BE2C (cell line): ENCODE data around the gene ZNF423.
"Not testable (repeated sequence)": the region's sequence is repeated elsewhere in the genome, so short reads cannot be mapped to it uniquely, and the experiment has no call there.

Source experiments
- DNase-seq: peaks from one replicate; pipeline ENCODE4 v3.0.0-alpha.2; 2020
- H3K27me3 ChIP-seq: fragments of 250-450 bp; sonication (Bioruptor Pico); 2 replicates; pipeline ENCODE4 v1.5.1; 2020; ENCODE audit warnings: mild to moderate bottlenecking
- H3K36me3 ChIP-seq: fragments of 250-450 bp; sonication (Bioruptor Pico); 2 replicates; pipeline ENCODE4 v1.5.1; 2020; ENCODE audit warnings: mild to moderate bottlenecking
- H3K4me1 ChIP-seq: fragments of 250-450 bp; sonication (Bioruptor Pico); 2 replicates; pipeline ENCODE4 v1.5.1; 2020
- H3K4me3 ChIP-seq: 2 replicates; pipeline ENCODE4 v1.5.1; 2011; ENCODE audit warnings: low read depth, low read length
- H3K9me3 ChIP-seq: fragments of 250-450 bp; sonication (Bioruptor Pico); 2 replicates; pipeline ENCODE4 v1.5.1; 2020
- TF ChIP-seq, protein P1 (sequence below): IDR thresholded peaks from 2 replicates; pipeline ENCODE4 v1.5.1; 2012; ENCODE audit warnings: mild to moderate bottlenecking, low read depth, low read length

ZNF423 gene

DNA sequence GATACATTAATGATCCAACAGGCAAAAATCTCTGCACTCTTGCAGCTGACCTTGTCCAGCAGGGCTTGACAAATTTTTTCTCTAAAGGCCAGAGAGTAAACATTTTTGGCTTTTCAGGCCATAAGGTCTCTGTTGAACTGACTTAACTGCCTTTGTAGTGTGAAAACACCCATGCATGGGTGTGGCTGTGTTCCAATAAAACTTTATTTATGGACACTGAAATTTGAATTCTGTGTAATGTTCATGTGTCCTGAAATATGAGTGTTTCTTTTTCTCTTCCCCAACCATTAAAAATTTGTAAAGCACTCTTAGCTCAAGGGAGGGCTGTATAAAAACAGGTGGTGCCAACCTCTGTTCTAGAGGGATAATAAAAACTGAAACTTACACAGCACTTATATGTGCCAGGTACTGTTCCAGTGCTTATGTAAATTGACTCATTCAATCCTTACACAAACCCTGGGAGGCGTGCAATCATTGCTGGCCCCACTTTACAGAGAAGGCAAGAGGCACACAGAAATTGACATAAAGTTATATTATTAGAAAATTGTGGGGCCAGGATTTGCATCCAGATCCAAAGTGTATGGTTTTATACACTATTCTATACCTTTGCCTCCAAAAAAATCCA lies 18.8 kb upstream of the ZNF423 start:
- no peaks in the 10 kb centered on the region for H3K36me3 ChIP-seq
- no peaks in the 10 kb centered on the region for H3K27me3 ChIP-seq
- H3K4me3 ChIP-seq, result no peak overlapping the region
- no peak for DNase-seq
- H3K9me3 ChIP-seq, result no peaks in the 10 kb centered on the region
- TF ChIP-seq, protein P1, sequence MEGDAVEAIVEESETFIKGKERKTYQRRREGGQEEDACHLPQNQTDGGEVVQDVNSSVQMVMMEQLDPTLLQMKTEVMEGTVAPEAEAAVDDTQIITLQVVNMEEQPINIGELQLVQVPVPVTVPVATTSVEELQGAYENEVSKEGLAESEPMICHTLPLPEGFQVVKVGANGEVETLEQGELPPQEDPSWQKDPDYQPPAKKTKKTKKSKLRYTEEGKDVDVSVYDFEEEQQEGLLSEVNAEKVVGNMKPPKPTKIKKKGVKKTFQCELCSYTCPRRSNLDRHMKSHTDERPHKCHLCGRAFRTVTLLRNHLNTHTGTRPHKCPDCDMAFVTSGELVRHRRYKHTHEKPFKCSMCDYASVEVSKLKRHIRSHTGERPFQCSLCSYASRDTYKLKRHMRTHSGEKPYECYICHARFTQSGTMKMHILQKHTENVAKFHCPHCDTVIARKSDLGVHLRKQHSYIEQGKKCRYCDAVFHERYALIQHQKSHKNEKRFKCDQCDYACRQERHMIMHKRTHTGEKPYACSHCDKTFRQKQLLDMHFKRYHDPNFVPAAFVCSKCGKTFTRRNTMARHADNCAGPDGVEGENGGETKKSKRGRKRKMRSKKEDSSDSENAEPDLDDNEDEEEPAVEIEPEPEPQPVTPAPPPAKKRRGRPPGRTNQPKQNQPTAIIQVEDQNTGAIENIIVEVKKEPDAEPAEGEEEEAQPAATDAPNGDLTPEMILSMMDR, result no peak
- no peaks in the 10 kb centered on the region for H3K4me1 ChIP-seq

DNA sequence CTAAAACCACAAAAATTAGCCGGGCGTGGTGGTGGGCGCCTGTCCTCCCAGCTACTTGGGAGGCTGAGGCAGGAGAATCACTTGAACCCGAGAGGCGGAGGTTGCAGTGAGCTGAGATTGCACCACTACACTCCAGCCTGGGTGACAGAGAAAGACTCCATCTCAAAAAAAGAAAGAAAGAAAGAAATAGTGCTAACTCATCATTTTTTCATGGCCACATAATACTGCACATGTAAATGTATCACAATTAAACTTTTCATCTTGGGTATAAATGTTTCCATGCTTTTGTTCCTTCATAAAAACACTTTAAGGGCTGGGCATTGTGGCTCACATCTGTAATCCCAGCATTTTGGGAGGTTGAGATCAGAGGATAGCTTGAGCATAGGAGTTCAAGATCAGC lies 15.9 kb upstream of the ZNF423 start:
- not testable (repeated sequence) for H3K9me3 ChIP-seq, H3K4me1 ChIP-seq, DNase-seq, H3K4me3 ChIP-seq, H3K27me3 ChIP-seq, H3K36me3 ChIP-seq

DNA sequence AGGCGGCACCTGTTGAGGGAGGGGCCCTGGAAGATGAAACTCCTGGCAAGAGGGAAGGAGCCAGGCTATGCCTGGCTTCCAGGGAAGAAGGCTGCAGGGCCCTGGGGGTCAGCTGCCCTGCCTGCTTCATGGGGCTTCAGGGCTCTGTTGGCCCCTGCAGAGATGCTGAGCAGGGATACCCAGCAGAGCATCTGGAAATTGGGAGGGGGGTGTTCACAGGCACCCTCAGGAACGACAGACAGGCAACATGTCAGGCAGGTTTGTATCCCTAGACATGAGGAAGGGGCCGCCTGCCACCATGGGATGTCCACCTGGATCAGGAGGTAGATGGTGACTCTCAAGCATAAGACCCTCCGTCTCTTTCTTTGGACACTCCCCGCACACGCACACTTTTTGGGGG lies 13.8 kb upstream of the ZNF423 start:
- Histone ChIP-seq H3K4me3 (no peak overlapping the region), H3K9me3 (no peaks in the 10 kb centered on the region), H3K36me3 (no peaks in the 10 kb centered on the region), H3K4me1 (no peaks in the 10 kb centered on the region), H3K27me3 (no peaks in the 10 kb centered on the region)
- DNase-seq, result no peak
- TF ChIP-seq, protein P1, result no peak

DNA sequence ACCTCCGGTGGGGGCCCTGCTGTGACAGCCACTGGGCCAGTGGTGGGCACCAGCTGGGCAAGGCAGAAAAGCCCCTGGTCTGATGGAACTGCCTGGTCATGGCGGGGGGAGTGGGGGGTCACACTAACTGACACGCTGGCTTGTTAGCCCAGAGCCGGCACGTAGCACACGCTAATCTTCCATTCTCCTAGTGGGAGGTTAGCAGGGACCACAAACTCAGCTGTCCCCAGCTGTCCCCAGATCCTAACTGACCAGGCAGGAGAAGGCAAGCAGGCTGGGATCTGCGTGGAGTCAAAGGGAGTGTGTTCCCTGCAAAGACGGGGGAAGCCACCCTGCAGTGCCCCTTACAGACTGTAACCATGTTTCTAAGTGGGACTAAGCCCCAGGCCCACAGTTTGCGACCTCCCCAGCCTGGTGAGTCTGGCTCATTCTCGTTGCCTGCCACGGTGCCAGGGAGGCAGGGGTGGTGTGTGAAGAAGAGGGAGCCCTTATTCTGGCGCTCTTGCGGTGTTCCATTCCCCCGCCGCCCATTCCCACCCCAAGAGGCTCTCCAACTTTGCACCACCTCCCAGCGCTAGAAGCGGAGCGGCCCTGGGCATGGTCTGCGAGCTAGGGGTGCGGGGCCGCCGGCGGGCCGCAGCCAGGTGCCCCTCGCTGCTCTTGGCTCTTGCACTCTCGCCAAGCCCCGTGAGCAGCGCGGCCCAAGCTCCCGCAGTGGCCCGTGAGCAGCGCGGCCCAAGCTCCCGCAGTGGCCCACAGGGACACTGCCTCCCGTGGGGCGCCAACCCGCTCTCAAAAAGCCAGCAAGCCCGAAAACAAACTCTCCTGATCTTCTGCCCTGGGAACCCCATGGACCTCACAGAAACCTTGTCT lies 12.1 kb upstream of the ZNF423 start:
- Histone ChIP-seq H3K4me1 (no peaks in the 10 kb centered on the region), H3K27me3 (no peaks in the 10 kb centered on the region), H3K9me3 (no peaks in the 10 kb centered on the region), H3K36me3 (no peaks in the 10 kb centered on the region), H3K4me3 (no peak overlapping the region)
- no peak for DNase-seq
- TF ChIP-seq, protein P1, result no peak

DNA sequence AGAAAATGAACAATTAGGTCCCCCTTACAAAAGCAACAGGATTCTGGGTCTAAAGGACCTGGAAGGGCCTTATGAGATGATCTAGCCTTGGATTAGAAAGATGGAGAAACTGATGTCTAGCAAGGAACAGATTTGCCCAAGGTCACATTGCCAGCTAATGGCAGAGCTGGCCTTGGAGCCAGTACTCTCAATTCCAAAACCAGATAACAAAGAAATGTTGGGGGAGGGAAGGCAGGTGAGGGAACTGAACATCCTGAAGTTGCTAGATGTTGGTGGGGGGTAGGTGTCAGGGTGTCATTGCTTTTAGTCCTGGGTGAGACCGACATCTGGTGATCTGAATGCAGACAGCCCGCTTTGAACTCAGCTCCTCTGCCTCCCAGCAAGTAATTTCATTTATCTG lies 11.3 kb upstream of the ZNF423 start:
- Histone ChIP-seq H3K27me3 (no peaks in the 10 kb centered on the region), H3K9me3 (no peaks in the 10 kb centered on the region), H3K4me1 (no peaks in the 10 kb centered on the region), H3K4me3 (no peak overlapping the region), H3K36me3 (no peaks in the 10 kb centered on the region)
- no peak for DNase-seq
- TF ChIP-seq, protein P1, result no peak

DNA sequence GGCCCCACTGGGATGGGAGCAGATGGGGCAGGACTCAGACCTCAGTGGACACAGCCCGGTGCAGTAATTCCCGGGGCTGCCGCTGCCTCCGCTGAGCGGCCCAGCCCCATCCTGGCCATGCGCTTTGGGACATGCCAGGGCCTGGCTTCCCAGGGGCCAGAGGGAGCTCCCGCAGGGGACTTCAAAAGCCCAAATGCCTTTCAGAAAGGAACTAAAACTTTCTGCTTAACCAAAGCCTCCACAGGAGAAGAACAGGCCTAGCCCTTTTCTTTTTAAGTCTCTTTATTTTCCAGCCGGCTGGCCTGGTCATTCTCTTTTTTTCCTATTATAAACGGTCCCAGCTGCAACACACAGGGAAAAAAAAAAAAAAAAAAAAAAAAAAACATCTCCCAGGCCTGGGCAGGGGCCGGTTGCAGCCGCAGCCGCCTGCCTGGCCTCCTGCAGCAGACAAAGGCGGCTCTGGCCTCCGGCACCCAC lies 10.7 kb upstream of the ZNF423 start:
- Histone ChIP-seq H3K9me3 (no peaks in the 10 kb centered on the region), H3K27me3 (no peaks in the 10 kb centered on the region), H3K36me3 (no peaks in the 10 kb centered on the region), H3K4me3 (no peak overlapping the region), H3K4me1 (no peaks in the 10 kb centered on the region)
- TF ChIP-seq, protein P1, result no peak
- DNase-seq, result no peak
